ENCODE results near the gene KRTAP19-7.

GRCh38 chr21:30577766-30578165, 16.7 kb upstream of the KRTAP19-7 start:
- TF ChIP-seq YY1 (IDR thresholded peaks at IDR 0.05; ENCODE audit: insufficient read depth, insufficient read length): no peak
- TF ChIP-seq ZNF274 (IDR thresholded peaks at IDR 0.05; ENCODE audit: low read depth, low read length): no peak

Data from NT2/D1 (cell line).